Measurements from ENCODE around the gene HMOX2.

DNA sequence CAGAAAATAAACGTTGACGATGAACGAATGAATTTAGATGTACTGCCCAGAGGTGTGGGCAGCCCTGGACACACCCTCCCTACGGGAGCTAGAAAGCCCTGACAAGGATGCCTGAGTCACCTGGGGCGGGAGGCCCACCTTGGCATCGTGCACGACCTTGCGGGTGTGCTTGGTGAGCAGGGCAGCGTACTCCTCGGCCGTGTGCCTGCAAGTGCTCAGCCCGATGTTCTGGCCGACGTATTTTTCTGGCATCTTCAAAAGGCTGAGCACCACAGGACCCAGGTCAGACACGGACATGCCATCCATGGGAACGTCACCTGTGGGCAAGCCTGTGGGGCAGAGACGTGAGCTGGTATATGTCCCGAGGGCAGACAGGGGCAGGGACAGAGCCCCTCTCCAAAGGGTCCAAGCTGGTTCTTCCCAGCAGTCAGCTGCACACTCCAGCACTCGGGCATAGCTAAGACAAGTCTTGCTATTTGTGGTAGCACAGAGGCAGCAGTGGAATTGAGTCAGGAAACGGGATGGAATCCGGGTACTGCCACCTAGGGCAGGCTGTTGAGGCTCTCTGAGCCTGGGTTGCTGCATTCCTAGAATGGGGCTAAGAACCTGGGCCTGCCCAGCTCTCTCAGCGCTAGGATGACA, 12.6 kb upstream of the HMOX2 start:
- no peak for TF ChIP-seq POLR2A (IDR thresholded peaks at IDR 0.05)
- TF ChIP-seq, protein P1, sequence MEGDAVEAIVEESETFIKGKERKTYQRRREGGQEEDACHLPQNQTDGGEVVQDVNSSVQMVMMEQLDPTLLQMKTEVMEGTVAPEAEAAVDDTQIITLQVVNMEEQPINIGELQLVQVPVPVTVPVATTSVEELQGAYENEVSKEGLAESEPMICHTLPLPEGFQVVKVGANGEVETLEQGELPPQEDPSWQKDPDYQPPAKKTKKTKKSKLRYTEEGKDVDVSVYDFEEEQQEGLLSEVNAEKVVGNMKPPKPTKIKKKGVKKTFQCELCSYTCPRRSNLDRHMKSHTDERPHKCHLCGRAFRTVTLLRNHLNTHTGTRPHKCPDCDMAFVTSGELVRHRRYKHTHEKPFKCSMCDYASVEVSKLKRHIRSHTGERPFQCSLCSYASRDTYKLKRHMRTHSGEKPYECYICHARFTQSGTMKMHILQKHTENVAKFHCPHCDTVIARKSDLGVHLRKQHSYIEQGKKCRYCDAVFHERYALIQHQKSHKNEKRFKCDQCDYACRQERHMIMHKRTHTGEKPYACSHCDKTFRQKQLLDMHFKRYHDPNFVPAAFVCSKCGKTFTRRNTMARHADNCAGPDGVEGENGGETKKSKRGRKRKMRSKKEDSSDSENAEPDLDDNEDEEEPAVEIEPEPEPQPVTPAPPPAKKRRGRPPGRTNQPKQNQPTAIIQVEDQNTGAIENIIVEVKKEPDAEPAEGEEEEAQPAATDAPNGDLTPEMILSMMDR (IDR thresholded peaks at IDR 0.05) = no peak

Measured in upper lobe of left lung (tissue), 4 donors.